Activated naive CD4-positive, alpha-beta T cell treated with anti-CD3 and anti-CD28 coated beads for 36 hours (primary cell): ENCODE data around the gene EFEMP1. TPM values are rescaled to one million over a fixed set of nuclear protein-coding genes. Genes with fewer than 3 reads are reported as not detected.

Experiments
- CTCF ChIA-PET: fragments of 350-600 bp; sonication (Branson Sonifier 250); formaldehyde crosslinking; loops from one replicate; lab custom pipeline; 2021; ENCODE audit warnings: antibody characterized with exemption; lab: Charles Lee
- DNase-seq: peaks from one replicate; pipeline ENCODE4 v3.0.0-alpha.2; 2020
- H3K27ac Mint-ChIP-seq: one replicate; pipeline ENCODE4 v1.8.0; 2021; ENCODE audit warnings: mild to moderate bottlenecking, mixed read lengths
- H3K27me3 Mint-ChIP-seq: one replicate; pipeline ENCODE4 v1.8.0; 2021; ENCODE audit warnings: low read depth, mixed read lengths
- H3K36me3 Mint-ChIP-seq: one replicate; pipeline ENCODE4 v1.8.0; 2021; ENCODE audit warnings: low read depth, mixed read lengths
- H3K4me1 Mint-ChIP-seq: one replicate; pipeline ENCODE4 v1.8.0; 2021; ENCODE audit warnings: low read depth, mixed read lengths
- H3K4me3 Mint-ChIP-seq: one replicate; pipeline ENCODE4 v1.8.0; 2021; ENCODE audit warnings: mild to moderate bottlenecking, moderate library complexity, mixed read lengths
- H3K9me3 Mint-ChIP-seq: one replicate; pipeline ENCODE4 v1.8.0; 2021; ENCODE audit warnings: mixed read lengths
- intact Hi-C: fragments of 100-400 bp; cut with micrococcal nuclease; formaldehyde crosslinking; loops from one replicate; pipeline ENCODE4 v1.15.1; 2023
- total RNA-seq, 2 experiments: library from RNA; stranded (reverse); gene quantifications; one replicate each; pipeline ENCODE4 v1.2.3, GENCODE V29; 2021

Gene EFEMP1
- total RNA-seq, 2 experiments from 2014 or later: not detected

GRCh38 chr2:55903727-55904126 is 19.9 kb downstream of the EFEMP1 start:
- Mint-ChIP-seq H3K27me3 (no peaks in the 10 kb centered on the region), H3K27ac (no peak overlapping the region), H3K36me3 (no peaks in the 10 kb centered on the region), H3K4me1 (no peaks in the 10 kb centered on the region), H3K4me3 (no peak overlapping the region), H3K9me3 (peaks cover 5% of the 10 kb centered on the region)
- DNase-seq: no peak
- intact Hi-C loops: no loop called here
- CTCF ChIA-PET: no interaction called here

GRCh38 chr2:55902971-55903370 is 20.6 kb downstream of the EFEMP1 start:
- no peak overlapping the region for H3K27ac Mint-ChIP-seq
- H3K9me3 Mint-ChIP-seq: peaks cover 5% of the 10 kb centered on the region
- intact Hi-C loops: no loop called here
- no peaks in the 10 kb centered on the region for H3K36me3 Mint-ChIP-seq
- H3K27me3 Mint-ChIP-seq: no peaks in the 10 kb centered on the region
- DNase-seq: no peak
- CTCF ChIA-PET: interaction anchor here (0.5 kb wide), 1 partner anchor 207 kb away, joined by 4 read pairs; no protein-coding TSS in a partner anchor
- no peaks in the 10 kb centered on the region for H3K4me1 Mint-ChIP-seq
- H3K4me3 Mint-ChIP-seq: no peak overlapping the region

GRCh38 chr2:55902429-55902828 is 21.2 kb downstream of the EFEMP1 start:
- Mint-ChIP-seq H3K9me3 (peaks cover 5% of the 10 kb centered on the region), H3K4me1 (no peaks in the 10 kb centered on the region), H3K36me3 (no peaks in the 10 kb centered on the region), H3K4me3 (no peak overlapping the region), H3K27me3 (no peaks in the 10 kb centered on the region), H3K27ac (no peak overlapping the region)
- intact Hi-C loops: no loop called here
- DNase-seq: no peak
- CTCF ChIA-PET: interaction anchor here (0.5 kb wide), 1 partner anchor 206 kb away, joined by 4 read pairs; no protein-coding TSS in a partner anchor

GRCh38 chr2:55901941-55902340 is 21.6 kb downstream of the EFEMP1 start:
- intact Hi-C loops: no loop called here
- Mint-ChIP-seq H3K36me3 (no peaks in the 10 kb centered on the region), H3K4me1 (no peaks in the 10 kb centered on the region), H3K27ac (no peak overlapping the region), H3K4me3 (no peak overlapping the region), H3K27me3 (no peaks in the 10 kb centered on the region), H3K9me3 (peaks cover 5% of the 10 kb centered on the region)
- no peak for DNase-seq
- CTCF ChIA-PET: no interaction called here

GRCh38 chr2:55901322-55901721 is 22.3 kb downstream of the EFEMP1 start:
- H3K9me3 Mint-ChIP-seq: peaks cover 5% of the 10 kb centered on the region
- H3K27ac Mint-ChIP-seq: no peak overlapping the region
- intact Hi-C loops: no loop called here
- no peak for DNase-seq
- H3K27me3 Mint-ChIP-seq: no peaks in the 10 kb centered on the region
- CTCF ChIA-PET: no interaction called here
- H3K36me3 Mint-ChIP-seq: no peaks in the 10 kb centered on the region
- H3K4me1 Mint-ChIP-seq: no peaks in the 10 kb centered on the region
- H3K4me3 Mint-ChIP-seq: no peak overlapping the region

GRCh38 chr2:55899881-55900280 is 23.7 kb downstream of the EFEMP1 start:
- Mint-ChIP-seq H3K4me1 (no peaks in the 10 kb centered on the region), H3K27ac (no peak overlapping the region), H3K4me3 (no peak overlapping the region), H3K36me3 (no peaks in the 10 kb centered on the region), H3K27me3 (no peaks in the 10 kb centered on the region), H3K9me3 (peaks cover 4% of the 10 kb centered on the region)
- DNase-seq: no peak
- CTCF ChIA-PET: no interaction called here
- intact Hi-C loops: no loop called here

GRCh38 chr2:55898386-55899040 is 25.1 kb downstream of the EFEMP1 start:
- DNase-seq: no peak
- H3K27ac Mint-ChIP-seq: no peak overlapping the region
- no peaks in the 10 kb centered on the region for H3K9me3 Mint-ChIP-seq
- no peak overlapping the region for H3K4me3 Mint-ChIP-seq
- CTCF ChIA-PET: no interaction called here
- no peaks in the 10 kb centered on the region for H3K36me3 Mint-ChIP-seq
- no peaks in the 10 kb centered on the region for H3K27me3 Mint-ChIP-seq
- H3K4me1 Mint-ChIP-seq: no peaks in the 10 kb centered on the region
- intact Hi-C loops: no loop called here

GRCh38 chr2:55896633-55897032 is 26.9 kb downstream of the EFEMP1 start:
- CTCF ChIA-PET: no interaction called here
- H3K9me3 Mint-ChIP-seq: no peaks in the 10 kb centered on the region
- H3K36me3 Mint-ChIP-seq: no peaks in the 10 kb centered on the region
- no peak overlapping the region for H3K27ac Mint-ChIP-seq
- H3K4me1 Mint-ChIP-seq: no peaks in the 10 kb centered on the region
- no peaks in the 10 kb centered on the region for H3K27me3 Mint-ChIP-seq
- no peak for DNase-seq
- H3K4me3 Mint-ChIP-seq: no peak overlapping the region
- intact Hi-C loops: no loop called here

GRCh38 chr2:55894720-55895119 is 28.9 kb downstream of the EFEMP1 start:
- H3K4me3 Mint-ChIP-seq: no peak overlapping the region
- H3K36me3 Mint-ChIP-seq: no peaks in the 10 kb centered on the region
- no peaks in the 10 kb centered on the region for H3K4me1 Mint-ChIP-seq
- intact Hi-C loops: no loop called here
- H3K27ac Mint-ChIP-seq: no peak overlapping the region
- CTCF ChIA-PET: no interaction called here
- H3K9me3 Mint-ChIP-seq: no peaks in the 10 kb centered on the region
- no peak for DNase-seq
- no peaks in the 10 kb centered on the region for H3K27me3 Mint-ChIP-seq

GRCh38 chr2:55891671-55892094 is 31.9 kb downstream of the EFEMP1 start:
- no peaks in the 10 kb centered on the region for H3K36me3 Mint-ChIP-seq
- CTCF ChIA-PET: no interaction called here
- H3K27ac Mint-ChIP-seq: no peak overlapping the region
- no peaks in the 10 kb centered on the region for H3K4me1 Mint-ChIP-seq
- H3K27me3 Mint-ChIP-seq: no peaks in the 10 kb centered on the region
- H3K9me3 Mint-ChIP-seq: no peaks in the 10 kb centered on the region
- DNase-seq: no peak
- intact Hi-C loops: no loop called here
- H3K4me3 Mint-ChIP-seq: no peak overlapping the region

- peaks cover 3% of the 10 kb centered on the region for H3K9me3 Mint-ChIP-seq
- DNase-seq: no peak
- peaks cover 3% of the 10 kb centered on the region for H3K4me1 Mint-ChIP-seq
- no peak overlapping the region for H3K27ac Mint-ChIP-seq
- intact Hi-C loops: no loop called here
- no peaks in the 10 kb centered on the region for H3K27me3 Mint-ChIP-seq
- no peak overlapping the region for H3K4me3 Mint-ChIP-seq
- no peaks in the 10 kb centered on the region for H3K36me3 Mint-ChIP-seq
- CTCF ChIA-PET: no interaction called here
Observed at GRCh38 chr2:55888936-55889335, 34.6 kb downstream of the EFEMP1 start.

GRCh38 chr2:55887901-55888624 is 35.5 kb downstream of the EFEMP1 start:
- CTCF ChIA-PET: no interaction called here
- no peaks in the 10 kb centered on the region for H3K36me3 Mint-ChIP-seq
- H3K27ac Mint-ChIP-seq: no peak overlapping the region
- H3K9me3 Mint-ChIP-seq: peaks cover 3% of the 10 kb centered on the region
- no peak for DNase-seq
- H3K4me1 Mint-ChIP-seq: peaks cover 3% of the 10 kb centered on the region
- intact Hi-C loops: no loop called here
- H3K4me3 Mint-ChIP-seq: no peak overlapping the region
- H3K27me3 Mint-ChIP-seq: no peaks in the 10 kb centered on the region

- H3K27me3 Mint-ChIP-seq: no peaks in the 10 kb centered on the region
- no peak overlapping the region for H3K4me3 Mint-ChIP-seq
- no peaks in the 10 kb centered on the region for H3K36me3 Mint-ChIP-seq
- H3K9me3 Mint-ChIP-seq: peaks cover 3% of the 10 kb centered on the region
- CTCF ChIA-PET: no interaction called here
- no peak for DNase-seq
- peaks cover 3% of the 10 kb centered on the region for H3K4me1 Mint-ChIP-seq
- H3K27ac Mint-ChIP-seq: no peak overlapping the region
- intact Hi-C loops: no loop called here
Observed at GRCh38 chr2:55887351-55887750, 36.2 kb downstream of the EFEMP1 start.
